GM12872 (cell line): ENCODE data around the gene LGMN.

Experiments
- CTCF ChIP-seq: IDR thresholded peaks from 3 replicates; pipeline ENCODE4 v1.5.1; 2011; ENCODE audit warnings: low read depth, mild to moderate bottlenecking, low read length, moderate library complexity; ENCODE audit not compliant: insufficient read depth

LGMN gene

GRCh38 chr14:92716131-92716530, 32.3 kb downstream of the LGMN start:
- TF ChIP-seq CTCF, result no peak

- peak; percentile 76 for TF ChIP-seq CTCF
Observed at GRCh38 chr14:92714739-92715307, 33.6 kb downstream of the LGMN start.

- no peak for TF ChIP-seq CTCF
Observed at GRCh38 chr14:92712654-92713051, 35.8 kb downstream of the LGMN start.

GRCh38 chr14:92711976-92712653, 36.3 kb downstream of the LGMN start:
- TF ChIP-seq CTCF, result no peak

GRCh38 chr14:92710001-92710341, 38.5 kb downstream of the LGMN start:
- TF ChIP-seq CTCF, result no peak

GRCh38 chr14:92709340-92710000, 39.0 kb downstream of the LGMN start:
- no peak for TF ChIP-seq CTCF

GRCh38 chr14:92706386-92706785, 42.0 kb downstream of the LGMN start:
- no peak for TF ChIP-seq CTCF
